WTC11 (cell line): ENCODE results near the gene GPC6.

ENCODE experiments used
- CREM ChIP-seq: sonication (generic); formaldehyde crosslinking; IDR thresholded peaks from 2 replicates; pipeline ENCODE4 v1.8.1; 2022; ENCODE audit warnings: mild to moderate bottlenecking, missing genetic modification reagents, moderate library complexity
- GABPB1 ChIP-seq: sonication (generic); formaldehyde crosslinking; IDR thresholded peaks from 2 replicates; pipeline ENCODE4 v1.8.1; 2023; ENCODE audit warnings: mild to moderate bottlenecking, missing genetic modification reagents
- GTF2I ChIP-seq: fragments of 250-450 bp; sonication (Bioruptor Pico); conservative IDR thresholded peaks from 2 replicates; pipeline ENCODE4 v1.4.0; 2021; ENCODE audit warnings: mild to moderate bottlenecking
- MXD4 ChIP-seq: fragments of 250-450 bp; sonication (Bioruptor Pico); IDR thresholded peaks from 2 replicates; pipeline ENCODE4 v1.8.0; 2021; ENCODE audit warnings: mild to moderate bottlenecking, moderate library complexity, borderline replicate concordance
- NFATC4 ChIP-seq: fragments of 250-450 bp; sonication (Bioruptor Pico); IDR thresholded peaks from 2 replicates; pipeline ENCODE4 v1.9.0; 2021; ENCODE audit warnings: mild to moderate bottlenecking
- NR1H2 ChIP-seq: sonication (generic); formaldehyde crosslinking; IDR thresholded peaks from 2 replicates; pipeline ENCODE4 v1.9.0; 2021; ENCODE audit warnings: mild to moderate bottlenecking, moderate library complexity, missing genetic modification reagents
- NR3C1 ChIP-seq: sonication (generic); formaldehyde crosslinking; conservative IDR thresholded peaks from 2 replicates; pipeline ENCODE4 v1.8.1; 2023; ENCODE audit warnings: low read depth, mild to moderate bottlenecking, missing genetic modification reagents
- SP1 ChIP-seq: sonication (generic); formaldehyde crosslinking; conservative IDR thresholded peaks from 2 replicates; pipeline ENCODE4 v1.8.1; 2022; ENCODE audit warnings: missing genetic modification reagents
- TF ChIP-seq, protein P1 (sequence below): sonication (generic); formaldehyde crosslinking; IDR thresholded peaks from 2 replicates; pipeline ENCODE4 v1.8.0; 2022; ENCODE audit warnings: mild to moderate bottlenecking, missing genetic modification reagents
- TF ChIP-seq, protein P2 (sequence below): fragments of 200-600 bp; IDR thresholded peaks from 2 replicates; pipeline ENCODE4 v1.8.0; 2022; ENCODE audit warnings: antibody characterized with exemption
- TF ChIP-seq, protein P3 (sequence below): fragments of 250-450 bp; sonication (Bioruptor Pico); IDR thresholded peaks from 2 replicates; pipeline ENCODE4 v1.9.0; 2021; ENCODE audit warnings: mild to moderate bottlenecking
- TF ChIP-seq, protein P4 (sequence below): sonication (generic); formaldehyde crosslinking; conservative IDR thresholded peaks from 2 replicates; pipeline ENCODE4 v1.8.1; 2023; ENCODE audit warnings: mild to moderate bottlenecking, low read depth, missing genetic modification reagents, moderate library complexity
- TF ChIP-seq, protein P5 (sequence below): fragments of 250-450 bp; sonication (Bioruptor Pico); IDR thresholded peaks from 2 replicates; pipeline ENCODE4 v1.9.0; 2021; ENCODE audit warnings: moderate library complexity, mild to moderate bottlenecking, inconsistent platforms, borderline replicate concordance
- TF ChIP-seq, protein P6 (sequence below): sonication (generic); formaldehyde crosslinking; IDR thresholded peaks from 2 replicates; pipeline ENCODE4 v1.8.0; 2022; ENCODE audit warnings: mild to moderate bottlenecking, missing genetic modification reagents

DNA sequence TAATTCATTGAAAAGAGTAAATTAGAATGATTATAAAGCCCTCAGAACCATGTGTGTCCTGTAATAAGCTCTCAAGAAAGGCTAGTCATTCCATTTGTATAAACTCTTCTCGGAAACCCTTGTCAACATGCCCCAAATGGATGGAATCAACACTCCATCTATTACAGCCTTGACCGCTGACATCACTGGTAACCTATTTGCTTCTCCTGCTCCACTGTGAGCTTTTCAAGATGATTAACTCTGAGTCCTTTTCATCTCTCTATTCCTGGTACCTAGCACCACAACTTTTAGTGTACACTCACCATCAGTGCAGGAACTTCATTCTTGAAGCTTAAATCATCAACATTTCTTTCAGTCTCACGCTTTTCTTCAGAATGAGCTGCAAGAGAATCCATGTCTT, 640.9 kb downstream of the GPC6 start:
- TF ChIP-seq, protein P1, sequence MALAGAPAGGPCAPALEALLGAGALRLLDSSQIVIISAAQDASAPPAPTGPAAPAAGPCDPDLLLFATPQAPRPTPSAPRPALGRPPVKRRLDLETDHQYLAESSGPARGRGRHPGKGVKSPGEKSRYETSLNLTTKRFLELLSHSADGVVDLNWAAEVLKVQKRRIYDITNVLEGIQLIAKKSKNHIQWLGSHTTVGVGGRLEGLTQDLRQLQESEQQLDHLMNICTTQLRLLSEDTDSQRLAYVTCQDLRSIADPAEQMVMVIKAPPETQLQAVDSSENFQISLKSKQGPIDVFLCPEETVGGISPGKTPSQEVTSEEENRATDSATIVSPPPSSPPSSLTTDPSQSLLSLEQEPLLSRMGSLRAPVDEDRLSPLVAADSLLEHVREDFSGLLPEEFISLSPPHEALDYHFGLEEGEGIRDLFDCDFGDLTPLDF (CRISPR knock-in tag) = no peak
- TF ChIP-seq, protein P2, sequence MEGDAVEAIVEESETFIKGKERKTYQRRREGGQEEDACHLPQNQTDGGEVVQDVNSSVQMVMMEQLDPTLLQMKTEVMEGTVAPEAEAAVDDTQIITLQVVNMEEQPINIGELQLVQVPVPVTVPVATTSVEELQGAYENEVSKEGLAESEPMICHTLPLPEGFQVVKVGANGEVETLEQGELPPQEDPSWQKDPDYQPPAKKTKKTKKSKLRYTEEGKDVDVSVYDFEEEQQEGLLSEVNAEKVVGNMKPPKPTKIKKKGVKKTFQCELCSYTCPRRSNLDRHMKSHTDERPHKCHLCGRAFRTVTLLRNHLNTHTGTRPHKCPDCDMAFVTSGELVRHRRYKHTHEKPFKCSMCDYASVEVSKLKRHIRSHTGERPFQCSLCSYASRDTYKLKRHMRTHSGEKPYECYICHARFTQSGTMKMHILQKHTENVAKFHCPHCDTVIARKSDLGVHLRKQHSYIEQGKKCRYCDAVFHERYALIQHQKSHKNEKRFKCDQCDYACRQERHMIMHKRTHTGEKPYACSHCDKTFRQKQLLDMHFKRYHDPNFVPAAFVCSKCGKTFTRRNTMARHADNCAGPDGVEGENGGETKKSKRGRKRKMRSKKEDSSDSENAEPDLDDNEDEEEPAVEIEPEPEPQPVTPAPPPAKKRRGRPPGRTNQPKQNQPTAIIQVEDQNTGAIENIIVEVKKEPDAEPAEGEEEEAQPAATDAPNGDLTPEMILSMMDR = no peak
- TF ChIP-seq NFATC4 (no peak), SP1 (CRISPR knock-in tag) (no peak), CREM (CRISPR knock-in tag) (no peak), MXD4 (CRISPR knock-in tag) (no peak), GTF2I (no peak), GABPB1 (CRISPR knock-in tag) (no peak), NR3C1 (CRISPR knock-in tag) (no peak), NR1H2 (CRISPR knock-in tag) (no peak)
- TF ChIP-seq, protein P3, sequence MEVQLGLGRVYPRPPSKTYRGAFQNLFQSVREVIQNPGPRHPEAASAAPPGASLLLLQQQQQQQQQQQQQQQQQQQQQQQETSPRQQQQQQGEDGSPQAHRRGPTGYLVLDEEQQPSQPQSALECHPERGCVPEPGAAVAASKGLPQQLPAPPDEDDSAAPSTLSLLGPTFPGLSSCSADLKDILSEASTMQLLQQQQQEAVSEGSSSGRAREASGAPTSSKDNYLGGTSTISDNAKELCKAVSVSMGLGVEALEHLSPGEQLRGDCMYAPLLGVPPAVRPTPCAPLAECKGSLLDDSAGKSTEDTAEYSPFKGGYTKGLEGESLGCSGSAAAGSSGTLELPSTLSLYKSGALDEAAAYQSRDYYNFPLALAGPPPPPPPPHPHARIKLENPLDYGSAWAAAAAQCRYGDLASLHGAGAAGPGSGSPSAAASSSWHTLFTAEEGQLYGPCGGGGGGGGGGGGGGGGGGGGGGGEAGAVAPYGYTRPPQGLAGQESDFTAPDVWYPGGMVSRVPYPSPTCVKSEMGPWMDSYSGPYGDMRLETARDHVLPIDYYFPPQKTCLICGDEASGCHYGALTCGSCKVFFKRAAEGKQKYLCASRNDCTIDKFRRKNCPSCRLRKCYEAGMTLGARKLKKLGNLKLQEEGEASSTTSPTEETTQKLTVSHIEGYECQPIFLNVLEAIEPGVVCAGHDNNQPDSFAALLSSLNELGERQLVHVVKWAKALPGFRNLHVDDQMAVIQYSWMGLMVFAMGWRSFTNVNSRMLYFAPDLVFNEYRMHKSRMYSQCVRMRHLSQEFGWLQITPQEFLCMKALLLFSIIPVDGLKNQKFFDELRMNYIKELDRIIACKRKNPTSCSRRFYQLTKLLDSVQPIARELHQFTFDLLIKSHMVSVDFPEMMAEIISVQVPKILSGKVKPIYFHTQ (CRISPR knock-in tag) = no peak
- TF ChIP-seq, protein P4, sequence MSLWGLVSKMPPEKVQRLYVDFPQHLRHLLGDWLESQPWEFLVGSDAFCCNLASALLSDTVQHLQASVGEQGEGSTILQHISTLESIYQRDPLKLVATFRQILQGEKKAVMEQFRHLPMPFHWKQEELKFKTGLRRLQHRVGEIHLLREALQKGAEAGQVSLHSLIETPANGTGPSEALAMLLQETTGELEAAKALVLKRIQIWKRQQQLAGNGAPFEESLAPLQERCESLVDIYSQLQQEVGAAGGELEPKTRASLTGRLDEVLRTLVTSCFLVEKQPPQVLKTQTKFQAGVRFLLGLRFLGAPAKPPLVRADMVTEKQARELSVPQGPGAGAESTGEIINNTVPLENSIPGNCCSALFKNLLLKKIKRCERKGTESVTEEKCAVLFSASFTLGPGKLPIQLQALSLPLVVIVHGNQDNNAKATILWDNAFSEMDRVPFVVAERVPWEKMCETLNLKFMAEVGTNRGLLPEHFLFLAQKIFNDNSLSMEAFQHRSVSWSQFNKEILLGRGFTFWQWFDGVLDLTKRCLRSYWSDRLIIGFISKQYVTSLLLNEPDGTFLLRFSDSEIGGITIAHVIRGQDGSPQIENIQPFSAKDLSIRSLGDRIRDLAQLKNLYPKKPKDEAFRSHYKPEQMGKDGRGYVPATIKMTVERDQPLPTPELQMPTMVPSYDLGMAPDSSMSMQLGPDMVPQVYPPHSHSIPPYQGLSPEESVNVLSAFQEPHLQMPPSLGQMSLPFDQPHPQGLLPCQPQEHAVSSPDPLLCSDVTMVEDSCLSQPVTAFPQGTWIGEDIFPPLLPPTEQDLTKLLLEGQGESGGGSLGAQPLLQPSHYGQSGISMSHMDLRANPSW (CRISPR knock-in tag) = no peak
- TF ChIP-seq, protein P5, sequence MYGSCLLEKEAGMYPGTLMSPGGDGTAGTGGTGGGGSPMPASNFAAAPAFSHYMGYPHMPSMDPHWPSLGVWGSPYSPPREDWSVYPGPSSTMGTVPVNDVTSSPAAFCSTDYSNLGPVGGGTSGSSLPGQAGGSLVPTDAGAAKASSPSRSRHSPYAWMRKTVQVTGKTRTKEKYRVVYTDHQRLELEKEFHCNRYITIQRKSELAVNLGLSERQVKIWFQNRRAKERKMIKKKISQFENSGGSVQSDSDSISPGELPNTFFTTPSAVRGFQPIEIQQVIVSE = no peak
- TF ChIP-seq, protein P6, sequence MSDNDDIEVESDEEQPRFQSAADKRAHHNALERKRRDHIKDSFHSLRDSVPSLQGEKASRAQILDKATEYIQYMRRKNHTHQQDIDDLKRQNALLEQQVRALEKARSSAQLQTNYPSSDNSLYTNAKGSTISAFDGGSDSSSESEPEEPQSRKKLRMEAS (CRISPR knock-in tag) = no peak
